ENCODE data around the gene GPRC5B. TPM values are rescaled to one million over a fixed set of nuclear protein-coding genes. Genes with fewer than 3 reads are reported as not detected.

Gene GPRC5B
- total RNA-seq, 6 donors from 2014 or later: 3.6 to 21.5 (median 5.5) TPM

DNA sequence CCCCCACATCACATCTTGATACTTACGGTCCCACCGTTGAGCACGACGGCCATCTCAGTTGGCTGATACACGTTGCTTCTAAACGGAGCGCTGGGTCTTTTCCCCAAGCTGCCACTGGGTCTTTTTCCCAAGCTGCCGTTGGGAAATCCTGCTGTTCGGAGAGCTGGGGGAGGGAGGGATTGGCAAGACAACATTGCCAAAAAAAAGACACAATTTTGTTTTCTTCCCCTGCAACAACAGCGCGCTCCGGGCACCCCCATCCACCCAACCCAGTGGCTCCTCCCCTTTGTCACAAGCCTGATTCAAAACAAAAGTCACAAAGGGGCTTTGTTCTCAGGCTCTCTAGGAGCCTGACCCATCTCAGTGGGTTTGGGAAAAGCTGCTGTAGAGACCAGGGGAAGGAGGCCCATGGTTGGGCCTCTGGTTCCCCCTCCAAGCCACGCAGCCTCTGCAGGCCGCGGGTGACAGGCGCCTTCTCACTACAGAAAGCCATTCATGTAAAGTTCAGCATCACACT lies 22.8 kb downstream of the GPRC5B start:
- no peak for DNase-seq
- no peak overlapping the region for H3K27ac ChIP-seq
- 84 to 85% methylated on average over 15 to 16 of the region's 16 CpGs for whole genome bisulfite sequencing, 2 donors

DNA sequence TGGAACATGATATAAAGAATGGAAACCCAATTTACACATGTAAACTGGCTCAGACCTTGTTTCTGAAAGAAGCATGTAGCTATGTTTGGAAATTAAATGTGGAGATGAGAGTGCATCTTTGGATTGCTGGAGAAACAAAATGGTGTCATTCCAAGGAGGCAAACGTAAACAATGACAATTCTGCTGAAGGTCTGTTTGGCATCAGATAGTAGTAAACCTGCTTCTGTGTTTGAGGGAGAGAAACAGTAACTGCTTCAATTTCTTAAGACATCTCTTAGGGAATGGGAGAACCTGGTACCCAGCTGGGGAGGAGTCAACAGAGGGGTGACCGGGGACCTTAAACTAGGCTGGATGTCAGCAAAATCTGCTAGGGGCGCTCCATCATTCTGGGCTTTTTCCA lies 23.5 kb downstream of the GPRC5B start:
- DNase-seq (no peak), ATAC-seq (ENCODE audit: low FRiP score in 2 of 2) (no peak)
- WGBS, 2 donors: 92 to 94% methylated on average over 2 to 3 of the region's 3 CpGs
- H3K4me1 ChIP-seq: no peaks in the 10 kb centered on the region
- H3K4me3 ChIP-seq: no peak overlapping the region
- TF ChIP-seq POLR2A (IDR thresholded peaks at IDR 0.05) (no peak), POLR2AphosphoS5 (IDR thresholded peaks at IDR 0.05) (no peak)
- H3K27me3 ChIP-seq: no peaks in the 10 kb centered on the region
- H3K9me3 ChIP-seq: no peaks in the 10 kb centered on the region
- no peaks in the 10 kb centered on the region for H3K36me3 ChIP-seq
- H3K27ac ChIP-seq: no peak overlapping the region

More for the DNA sequence above, 22.8 kb downstream of the GPRC5B start:
- no peak for ATAC-seq (ENCODE audit: low FRiP score in 2 of 2)
- Histone ChIP-seq H3K36me3 (no peaks in the 10 kb centered on the region), H3K4me1 (no peaks in the 10 kb centered on the region), H3K9me3 (no peaks in the 10 kb centered on the region), H3K4me3 (no peak overlapping the region), H3K27me3 (no peaks in the 10 kb centered on the region)
- TF ChIP-seq EP300 (IDR thresholded peaks at IDR 0.05): no peak
- TF ChIP-seq, protein P1, sequence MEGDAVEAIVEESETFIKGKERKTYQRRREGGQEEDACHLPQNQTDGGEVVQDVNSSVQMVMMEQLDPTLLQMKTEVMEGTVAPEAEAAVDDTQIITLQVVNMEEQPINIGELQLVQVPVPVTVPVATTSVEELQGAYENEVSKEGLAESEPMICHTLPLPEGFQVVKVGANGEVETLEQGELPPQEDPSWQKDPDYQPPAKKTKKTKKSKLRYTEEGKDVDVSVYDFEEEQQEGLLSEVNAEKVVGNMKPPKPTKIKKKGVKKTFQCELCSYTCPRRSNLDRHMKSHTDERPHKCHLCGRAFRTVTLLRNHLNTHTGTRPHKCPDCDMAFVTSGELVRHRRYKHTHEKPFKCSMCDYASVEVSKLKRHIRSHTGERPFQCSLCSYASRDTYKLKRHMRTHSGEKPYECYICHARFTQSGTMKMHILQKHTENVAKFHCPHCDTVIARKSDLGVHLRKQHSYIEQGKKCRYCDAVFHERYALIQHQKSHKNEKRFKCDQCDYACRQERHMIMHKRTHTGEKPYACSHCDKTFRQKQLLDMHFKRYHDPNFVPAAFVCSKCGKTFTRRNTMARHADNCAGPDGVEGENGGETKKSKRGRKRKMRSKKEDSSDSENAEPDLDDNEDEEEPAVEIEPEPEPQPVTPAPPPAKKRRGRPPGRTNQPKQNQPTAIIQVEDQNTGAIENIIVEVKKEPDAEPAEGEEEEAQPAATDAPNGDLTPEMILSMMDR (IDR thresholded peaks at IDR 0.05): no peak
- TF ChIP-seq POLR2AphosphoS5 (IDR thresholded peaks at IDR 0.05): no peak
- TF ChIP-seq POLR2A (IDR thresholded peaks at IDR 0.05): no peak

DNA sequence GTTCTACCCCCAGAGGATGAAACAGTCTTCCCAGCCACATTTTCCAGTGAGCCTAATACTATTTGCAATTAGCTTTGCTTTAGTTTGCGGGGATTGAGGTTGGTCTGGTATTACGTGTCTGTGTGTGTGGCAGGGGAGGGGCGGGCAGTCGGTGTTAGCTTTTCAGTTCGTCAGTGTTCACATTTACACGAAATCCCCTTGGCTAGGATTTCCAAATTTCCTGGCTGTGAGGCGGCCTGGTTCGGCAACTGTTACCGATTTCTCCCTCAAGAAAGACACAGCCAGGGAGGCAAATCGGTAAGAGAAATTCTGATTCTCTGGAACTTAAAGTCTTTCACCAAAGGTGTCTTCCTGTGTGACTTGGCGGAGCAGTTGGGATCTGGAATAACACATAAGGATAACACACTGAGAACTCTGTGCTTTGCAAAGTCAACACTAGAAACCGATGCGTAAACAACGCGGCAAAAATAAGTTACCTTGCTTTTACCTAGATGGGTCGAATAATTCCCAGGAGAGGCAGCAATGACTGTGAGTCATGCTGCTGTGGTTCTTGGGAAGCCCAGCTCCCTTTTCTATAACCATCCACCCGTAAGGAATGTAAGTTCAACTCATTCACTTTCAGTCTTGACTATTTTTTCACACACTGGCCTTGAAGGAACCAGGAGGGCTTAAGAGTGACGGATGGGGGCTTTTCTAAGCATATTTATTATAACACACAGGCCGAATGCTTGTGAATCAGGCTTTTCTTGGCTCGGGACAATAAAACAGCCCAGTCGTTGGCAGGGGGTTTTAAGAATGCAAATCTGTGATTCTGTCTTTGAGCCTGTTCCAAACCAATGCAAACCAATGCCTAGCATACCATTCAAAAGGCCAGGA lies 24.2 kb downstream of the GPRC5B start:
- ATAC-seq (ENCODE audit: low FRiP score in 2 of 2) (no peak), DNase-seq (no peak)
- Histone ChIP-seq H3K9me3 (no peaks in the 10 kb centered on the region), H3K27ac (no peak overlapping the region), H3K27me3 (no peaks in the 10 kb centered on the region), H3K4me1 (no peaks in the 10 kb centered on the region), H3K4me3 (no peak overlapping the region), H3K36me3 (no peaks in the 10 kb centered on the region)
- TF ChIP-seq EP300 (IDR thresholded peaks at IDR 0.05) (no peak), POLR2A (IDR thresholded peaks at IDR 0.05) (no peak), POLR2AphosphoS5 (IDR thresholded peaks at IDR 0.05) (no peak)
- TF ChIP-seq, protein P1 (IDR thresholded peaks at IDR 0.05): no peak
- WGBS, 2 donors: 80 to 83% methylated on average over 21 of the region's 21 CpGs

DNA sequence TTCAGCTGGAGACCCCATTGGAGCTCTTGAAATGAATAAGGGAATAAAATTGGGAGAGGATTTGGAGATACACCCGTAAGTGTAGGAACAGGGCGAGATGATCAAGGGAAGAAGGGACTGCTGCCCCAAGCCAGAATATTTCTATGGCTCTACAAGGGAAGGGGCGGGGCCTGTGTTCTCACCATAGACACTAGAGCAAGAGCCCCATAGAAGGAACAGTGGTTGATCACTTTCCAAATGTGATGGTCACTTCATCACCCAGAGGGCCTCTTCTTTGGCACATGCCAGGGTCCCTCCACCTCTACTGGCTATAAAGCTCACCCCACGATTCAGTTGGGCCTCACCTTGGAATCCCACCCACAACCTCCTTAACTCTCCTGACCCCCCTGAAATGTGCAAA lies 25.0 kb downstream of the GPRC5B start:
- no peaks in the 10 kb centered on the region for H3K9me3 ChIP-seq
- 87 to 93% methylated on average over 4 of the region's 4 CpGs for WGBS, 2 donors
- no peak for TF ChIP-seq POLR2AphosphoS5 (IDR thresholded peaks at IDR 0.05)
- TF ChIP-seq, protein P1 (IDR thresholded peaks at IDR 0.05): no peak
- TF ChIP-seq EP300 (IDR thresholded peaks at IDR 0.05): no peak
- TF ChIP-seq POLR2A (IDR thresholded peaks at IDR 0.05): no peak
- no peaks in the 10 kb centered on the region for H3K36me3 ChIP-seq
- DNase-seq: no peak
- H3K4me3 ChIP-seq: no peak overlapping the region
- no peak overlapping the region for H3K27ac ChIP-seq
- ATAC-seq (ENCODE audit: low FRiP score in 2 of 2): no peak
- no peaks in the 10 kb centered on the region for H3K4me1 ChIP-seq
- H3K27me3 ChIP-seq: no peaks in the 10 kb centered on the region

DNA sequence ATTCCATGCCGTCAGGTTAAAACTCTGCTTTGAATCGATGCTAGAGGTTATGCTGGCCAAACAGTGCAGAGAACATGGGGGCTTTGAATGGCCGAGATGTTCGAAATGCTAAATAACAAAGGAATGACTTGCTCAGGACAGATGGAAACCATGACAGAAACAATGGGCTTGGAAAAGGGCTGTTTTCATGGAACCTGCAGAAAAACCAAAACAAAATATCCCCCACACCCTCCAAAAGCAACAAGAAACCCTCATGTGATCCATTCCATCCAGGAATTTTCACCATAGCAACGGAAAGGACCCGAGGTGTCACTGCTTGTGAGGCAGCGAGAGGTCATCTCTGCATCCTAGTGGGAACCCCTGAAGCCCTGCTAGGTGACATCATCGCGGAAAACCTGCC lies 25.5 kb downstream of the GPRC5B start:
- no peaks in the 10 kb centered on the region for H3K36me3 ChIP-seq

More for the DNA sequence above, 25.5 kb downstream of the GPRC5B start:
- 92 to 94% methylated on average over 9 of the region's 9 CpGs for WGBS, 2 donors
- H3K4me1 ChIP-seq: no peaks in the 10 kb centered on the region
- no peak overlapping the region for H3K27ac ChIP-seq
- no peaks in the 10 kb centered on the region for H3K27me3 ChIP-seq
- no peak for ATAC-seq (ENCODE audit: low FRiP score in 2 of 2)
- no peaks in the 10 kb centered on the region for H3K9me3 ChIP-seq
- TF ChIP-seq POLR2AphosphoS5 (IDR thresholded peaks at IDR 0.05) (no peak), POLR2A (IDR thresholded peaks at IDR 0.05) (no peak), EP300 (IDR thresholded peaks at IDR 0.05) (no peak)
- TF ChIP-seq, protein P1 (IDR thresholded peaks at IDR 0.05): no peak
- no peak overlapping the region for H3K4me3 ChIP-seq
- DNase-seq: no peak

All from upper lobe of left lung (tissue), 6 donors.